ENCODE results near the gene C18orf63.

The C18orf63 gene

GRCh38 chr18:74331404-74331803 is 15.8 kb downstream of the C18orf63 start:
- no peak for DNase-seq

GRCh38 chr18:74333091-74333490 is 17.5 kb downstream of the C18orf63 start:
- DNase-seq = no peak

GRCh38 chr18:74334242-74334893 is 18.7 kb downstream of the C18orf63 start:
- no peak for DNase-seq

GRCh38 chr18:74336656-74337055 is 21.0 kb downstream of the C18orf63 start:
- DNase-seq = no peak

GRCh38 chr18:74337155-74337911 is 21.7 kb downstream of the C18orf63 start:
- DNase-seq = no peak

GRCh38 chr18:74337912-74338309 is 22.3 kb downstream of the C18orf63 start:
- no peak for DNase-seq

- peak; percentile 42 for DNase-seq
Observed at GRCh38 chr18:74342416-74343043, 26.9 kb downstream of the C18orf63 start.

- DNase-seq = no peak
Observed at GRCh38 chr18:74346206-74346605, 30.6 kb downstream of the C18orf63 start.

GRCh38 chr18:74348581-74348980 is 32.9 kb downstream of the C18orf63 start:
- no peak for DNase-seq

- no peak for DNase-seq
Observed at GRCh38 chr18:74351354-74351753, 35.7 kb downstream of the C18orf63 start.

GRCh38 chr18:74353169-74353775 is 37.6 kb downstream of the C18orf63 start:
- peak; percentile 59 for DNase-seq

GRCh38 chr18:74356959-74357358 is 41.3 kb downstream of the C18orf63 start:
- no peak for DNase-seq

GRCh38 chr18:74360852-74361655 is 45.4 kb downstream of the C18orf63 start:
- no peak for DNase-seq

GRCh38 chr18:74367905-74368304 is 52.3 kb downstream of the C18orf63 start:
- no peak for DNase-seq

GRCh38 chr18:74368901-74369705 is 53.5 kb downstream of the C18orf63 start:
- DNase-seq = no peak

- no peak for DNase-seq
Observed at GRCh38 chr18:74370115-74370514, 54.5 kb downstream of the C18orf63 start.

GRCh38 chr18:74373428-74373827 is 57.8 kb downstream of the C18orf63 start:
- DNase-seq = no peak

GRCh38 chr18:74375999-74376398 is 60.4 kb downstream of the C18orf63 start:
- DNase-seq = no peak

- no peak for DNase-seq
Observed at GRCh38 chr18:74376523-74376922, 60.9 kb downstream of the C18orf63 start.

- DNase-seq = no peak
Observed at GRCh38 chr18:74377776-74378175, 62.1 kb downstream of the C18orf63 start.

- no peak for DNase-seq
Observed at GRCh38 chr18:74378179-74378682, 62.6 kb downstream of the C18orf63 start.

GRCh38 chr18:74380916-74381315 is 65.3 kb downstream of the C18orf63 start:
- no peak for DNase-seq

Data from NCI-H1105 (cell line).